ENCODE measurements around the gene KRTAP10-1.

The KRTAP10-1 gene, protein sequence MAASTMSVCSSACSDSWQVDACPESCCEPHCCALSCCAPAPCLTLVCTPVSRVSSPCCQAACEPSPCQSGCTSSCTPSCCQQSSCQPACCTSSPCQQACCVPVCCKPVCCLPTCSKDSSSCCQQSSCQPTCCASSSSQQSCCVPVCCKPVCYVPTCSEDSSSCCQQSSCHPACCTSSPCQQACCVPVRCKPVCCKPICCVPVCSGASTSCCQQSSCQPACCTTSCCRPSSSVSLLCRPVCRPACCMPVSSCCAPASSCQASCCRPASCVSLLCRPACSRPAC

DNA sequence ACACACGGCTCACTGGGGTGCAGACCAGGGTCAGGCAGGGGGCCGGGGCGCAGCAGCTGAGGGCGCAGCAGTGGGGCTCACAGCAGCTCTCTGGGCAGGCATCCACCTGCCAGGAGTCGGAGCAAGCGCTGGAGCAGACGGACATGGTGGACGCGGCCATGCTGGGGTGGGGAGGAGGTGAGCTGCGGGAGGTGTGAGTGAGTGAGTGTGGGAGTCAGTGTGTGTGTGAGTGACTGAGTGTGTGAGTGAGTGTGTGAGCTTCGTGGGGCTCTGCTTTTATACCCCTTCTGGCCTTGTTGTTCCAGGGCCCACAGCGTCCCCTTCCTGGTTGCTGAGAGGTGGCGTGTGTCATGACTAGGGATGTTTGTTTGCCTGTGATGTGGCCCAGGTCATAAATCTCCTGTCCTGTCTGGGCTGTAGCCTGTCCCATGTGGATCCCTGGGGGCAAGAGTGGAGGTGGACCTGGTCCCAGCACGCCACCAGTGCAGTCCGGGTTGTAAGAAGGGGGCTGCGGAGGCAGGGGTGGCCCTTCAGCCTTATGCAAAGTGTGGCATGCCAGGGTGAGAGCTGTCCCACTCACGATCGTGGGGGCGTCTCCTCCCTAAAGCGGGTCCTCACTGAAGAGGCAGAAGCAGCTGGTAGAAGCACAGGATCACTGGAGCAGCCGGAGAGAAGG lies at the start of gene KRTAP10-1:
TSS of gene KRTAP10-1 (minus strand) at position 205 of the 676 bp plus-strand sequence. CDS start at position 160, 45 bp downstream.
- TF ChIP-seq, protein P1, sequence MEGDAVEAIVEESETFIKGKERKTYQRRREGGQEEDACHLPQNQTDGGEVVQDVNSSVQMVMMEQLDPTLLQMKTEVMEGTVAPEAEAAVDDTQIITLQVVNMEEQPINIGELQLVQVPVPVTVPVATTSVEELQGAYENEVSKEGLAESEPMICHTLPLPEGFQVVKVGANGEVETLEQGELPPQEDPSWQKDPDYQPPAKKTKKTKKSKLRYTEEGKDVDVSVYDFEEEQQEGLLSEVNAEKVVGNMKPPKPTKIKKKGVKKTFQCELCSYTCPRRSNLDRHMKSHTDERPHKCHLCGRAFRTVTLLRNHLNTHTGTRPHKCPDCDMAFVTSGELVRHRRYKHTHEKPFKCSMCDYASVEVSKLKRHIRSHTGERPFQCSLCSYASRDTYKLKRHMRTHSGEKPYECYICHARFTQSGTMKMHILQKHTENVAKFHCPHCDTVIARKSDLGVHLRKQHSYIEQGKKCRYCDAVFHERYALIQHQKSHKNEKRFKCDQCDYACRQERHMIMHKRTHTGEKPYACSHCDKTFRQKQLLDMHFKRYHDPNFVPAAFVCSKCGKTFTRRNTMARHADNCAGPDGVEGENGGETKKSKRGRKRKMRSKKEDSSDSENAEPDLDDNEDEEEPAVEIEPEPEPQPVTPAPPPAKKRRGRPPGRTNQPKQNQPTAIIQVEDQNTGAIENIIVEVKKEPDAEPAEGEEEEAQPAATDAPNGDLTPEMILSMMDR (conservative IDR thresholded peaks at IDR 0.05), result no peak
- H3K27ac ChIP-seq, result no peak within 1 kb of the TSS

DNA sequence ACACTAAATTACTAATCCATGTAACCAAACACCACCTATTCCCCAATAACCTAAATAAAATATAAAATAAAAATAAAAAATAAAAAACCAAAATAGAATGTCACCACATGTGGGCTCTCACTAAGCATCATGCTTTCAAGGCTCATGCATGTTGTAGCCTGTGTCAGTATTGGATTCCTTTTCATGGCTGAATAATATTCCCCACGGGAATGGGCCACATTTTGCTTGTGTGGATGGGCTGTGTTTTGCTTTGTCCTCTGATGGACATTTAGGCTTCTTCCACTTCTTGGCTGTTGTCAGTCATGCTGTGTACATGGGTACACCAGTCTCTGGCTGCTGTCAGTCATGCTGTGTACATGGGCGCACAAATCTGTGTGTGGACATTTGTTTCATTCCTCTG lies 49.1 kb upstream of the KRTAP10-1 start:
- TF ChIP-seq, protein P1 (conservative IDR thresholded peaks at IDR 0.05), result no peak
- no peak overlapping the region for H3K27ac ChIP-seq

DNA sequence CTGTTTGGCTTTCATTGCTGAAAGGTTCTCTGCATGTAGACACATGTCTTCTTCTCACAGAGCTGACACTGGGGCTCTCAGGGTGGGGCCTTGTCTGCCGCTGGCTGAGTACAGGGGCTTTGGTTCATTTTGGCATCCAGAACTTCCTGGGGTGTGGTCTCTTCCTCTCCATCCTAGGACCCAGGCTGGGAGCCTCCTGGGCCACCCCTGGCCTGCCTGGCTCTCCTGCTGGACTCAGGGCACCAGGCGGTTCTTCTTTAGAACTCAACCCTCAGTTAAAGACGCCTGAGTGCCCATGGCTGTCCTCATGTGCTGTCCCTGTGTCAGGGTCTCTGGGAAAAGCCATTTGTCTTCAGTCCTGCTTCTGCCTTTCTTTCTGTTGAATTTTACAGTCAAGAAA lies 45.9 kb upstream of the KRTAP10-1 start:
- no peak overlapping the region for H3K27ac ChIP-seq
- TF ChIP-seq, protein P1 (conservative IDR thresholded peaks at IDR 0.05), result no peak

DNA sequence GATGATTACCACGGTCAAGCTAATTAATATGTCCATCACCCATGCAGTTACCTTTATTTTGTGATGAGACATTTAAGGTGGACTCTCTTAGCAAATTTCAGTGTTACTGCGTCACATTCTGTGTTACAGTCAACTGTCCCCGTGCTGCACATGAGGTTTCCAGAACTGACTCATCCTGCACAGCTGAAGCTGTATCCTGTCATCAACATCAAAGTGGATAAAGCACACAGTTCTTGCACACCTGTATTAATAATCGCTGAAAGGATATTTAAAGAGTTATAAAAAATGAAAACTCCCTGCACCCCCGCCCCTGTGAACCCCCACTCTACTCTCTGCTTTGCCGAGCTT lies 43.8 kb upstream of the KRTAP10-1 start:
- peak overlapping the region; percentile 49; the same call in 1 of the 2 replicates for H3K27ac ChIP-seq
- TF ChIP-seq, protein P1 (conservative IDR thresholded peaks at IDR 0.05), result no peak

DNA sequence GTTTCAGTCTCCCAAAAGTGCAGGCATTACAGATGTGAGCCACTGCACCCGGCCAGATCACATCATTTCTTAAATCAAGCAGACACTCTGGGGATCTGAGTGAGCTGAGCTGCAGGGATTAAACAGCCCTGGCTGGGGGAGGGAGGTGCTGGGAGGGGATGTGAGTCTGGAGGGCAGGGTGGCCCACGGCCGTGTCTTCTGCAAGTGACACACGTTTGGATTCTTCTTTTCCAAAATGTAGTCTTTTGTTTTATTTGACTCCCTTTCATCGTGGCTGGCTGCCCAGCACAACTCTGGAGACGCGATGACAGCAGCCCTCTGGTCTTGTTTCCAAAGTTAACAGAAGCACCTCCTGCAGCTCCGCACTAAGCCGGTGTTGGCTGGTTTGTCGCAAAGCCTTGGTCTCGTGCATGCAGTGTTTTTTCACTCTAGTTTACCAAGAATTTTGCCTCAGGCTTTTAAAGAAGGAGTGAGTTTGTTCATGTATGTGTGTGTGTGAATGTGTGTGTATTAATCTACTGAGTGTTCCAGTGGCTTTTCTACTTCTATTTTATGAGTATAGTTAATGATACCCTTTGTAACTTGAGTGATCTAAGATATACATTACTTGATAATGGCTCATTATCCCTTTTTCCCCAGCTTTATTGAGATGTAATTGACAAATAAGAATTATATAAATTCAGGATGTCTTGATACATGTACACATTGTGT lies 43.2 kb upstream of the KRTAP10-1 start:
- TF ChIP-seq, protein P1 (conservative IDR thresholded peaks at IDR 0.05), result no peak
- peak overlapping the region; percentile 49; the same call in 1 of the 2 replicates for H3K27ac ChIP-seq

DNA sequence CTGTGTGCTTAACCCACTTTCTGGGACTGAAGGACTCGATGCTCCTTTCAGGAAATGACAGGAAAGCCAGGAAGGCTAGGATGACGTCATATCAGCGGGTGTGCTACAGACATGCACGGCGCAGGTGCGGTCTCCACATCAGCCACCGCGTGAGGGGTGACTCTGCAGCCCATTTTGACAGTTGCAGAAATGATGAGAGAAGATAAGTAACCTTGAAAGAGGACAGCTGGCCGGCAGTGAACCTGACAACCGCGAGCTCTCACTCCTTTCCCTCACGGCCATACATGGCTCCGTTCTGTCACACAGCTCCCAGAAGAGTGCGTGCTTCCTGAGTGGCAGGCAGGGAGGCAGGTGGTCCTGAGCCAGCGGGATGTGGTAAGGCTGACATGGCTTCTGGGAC lies 42.1 kb upstream of the KRTAP10-1 start:
- H3K27ac ChIP-seq, result no peak overlapping the region
- TF ChIP-seq, protein P1 (conservative IDR thresholded peaks at IDR 0.05), result no peak

DNA sequence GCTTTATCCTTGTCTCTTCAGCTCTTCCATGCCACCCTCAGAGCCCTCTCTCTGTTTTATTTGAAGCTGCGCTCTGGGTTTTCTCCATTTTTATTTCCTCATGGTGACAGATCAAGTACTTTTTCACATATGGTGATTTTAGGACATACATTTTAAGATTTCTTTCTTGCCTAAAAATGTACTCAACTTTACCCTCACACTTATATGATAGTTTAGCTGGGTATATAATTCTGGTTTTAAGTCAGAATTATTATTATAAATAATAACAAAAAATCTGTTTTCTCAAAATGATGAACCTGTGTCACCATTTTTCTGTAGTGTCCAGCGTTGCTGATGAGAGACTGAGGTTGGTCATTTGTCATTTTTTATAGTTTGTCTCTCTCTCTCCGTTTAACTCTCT lies 41.2 kb upstream of the KRTAP10-1 start:
- TF ChIP-seq, protein P1 (conservative IDR thresholded peaks at IDR 0.05), result no peak
- H3K27ac ChIP-seq, result no peak overlapping the region

Data from VCaP (cell line).